Breast epithelium (tissue), 4 donors: ENCODE results near the gene SMARCE1. TPM values are rescaled to one million over a fixed set of nuclear protein-coding genes. Genes with fewer than 3 reads are reported as not detected.

Experiments
- DNase-seq, 2 donors: peaks; one replicate each; pipeline ENCODE4 v3.0.0-alpha.2; 2019; ENCODE audit warnings: low spot score in 2 of 2
- H3K27ac ChIP-seq, 2 donors: fragments of 200-600 bp; sonication (generic) in 1 of 2; one replicate each; pipeline ENCODE4 v1.5.1; 2016 to 2019; ENCODE audit warnings: mild to moderate bottlenecking in 1 of 2
- H3K27me3 ChIP-seq, 2 donors: fragments of 200-600 bp; sonication (generic) in 1 of 2; one replicate each; pipeline versions ENCODE4 v1.5.1 to v1.6.0; 2017 to 2019; ENCODE audit warnings: control low read depth in 1 of 2, mild to moderate bottlenecking in 1 of 2
- H3K36me3 ChIP-seq: fragments of 200-600 bp; one replicate; pipeline ENCODE4 v1.5.1; 2019
- H3K4me1 ChIP-seq, 2 donors: fragments of 200-600 bp; sonication (generic); one replicate each; pipeline ENCODE4 v1.5.1; 2016 to 2019; ENCODE audit warnings: control low read depth in 1 of 2
- H3K4me3 ChIP-seq, 3 donors: fragments of 200-600 bp; sonication (generic); 1 replicate in 2 of 3; 2 replicates in 1 of 3; pipeline ENCODE4 v1.5.1; 2016 to 2019; ENCODE audit warnings: mild to moderate bottlenecking in 3 of 3, moderate library complexity in 2 of 3
- H3K9me3 ChIP-seq, 2 donors: fragments of 200-600 bp; sonication (generic) in 1 of 2; one replicate each; pipeline ENCODE4 v1.5.1; 2016 to 2019; ENCODE audit warnings: control low read depth in 1 of 2
- CTCF ChIP-seq, 3 donors: fragments of 450-650 bp; IDR thresholded peaks; one replicate each; pipeline ENCODE4 v1.5.1; 2016 to 2017; ENCODE audit warnings: antibody characterized with exemption in 3 of 3, mild to moderate bottlenecking in 3 of 3, moderate library complexity in 3 of 3
- POLR2A ChIP-seq: fragments of 450-650 bp; IDR thresholded peaks from one replicate; pipeline ENCODE4 v1.6.1; 2016; ENCODE audit warnings: antibody characterized with exemption, mild to moderate bottlenecking, moderate library complexity
- POLR2AphosphoS5 ChIP-seq, 3 donors: sonication (generic); formaldehyde crosslinking; IDR thresholded peaks; one replicate each; pipeline ENCODE4 v1.6.1; 2017; ENCODE audit warnings: antibody characterized with exemption in 3 of 3
- intact Hi-C: fragments of 100-400 bp; cut with DNase I; formaldehyde crosslinking; loops from one replicate; pipeline ENCODE4 v1.15.1; 2023; ENCODE audit warnings: low total_unique reads
- total RNA-seq, 3 donors: library from RNA; depleted of rRNA; stranded (reverse); fragments of >200 nt; gene quantifications; one replicate each; pipeline ENCODE4 v1.1.0, GENCODE V29; 2016

Gene SMARCE1
- total RNA-seq, 3 donors from 2014 or later = 91.4 to 122 (median 98.4) TPM

- intact Hi-C loops = no loop called here
- Histone ChIP-seq H3K27ac (no peak overlapping the region), H3K27me3 (no peaks in the 10 kb centered on the region), H3K9me3 (no peaks in the 10 kb centered on the region), H3K4me1 (no peaks in the 10 kb centered on the region), H3K4me3 (no peak overlapping the region), H3K36me3 (no peaks in the 10 kb centered on the region)
- TF ChIP-seq CTCF (IDR thresholded peaks at IDR 0.05) (no peak), POLR2A (no peak), POLR2AphosphoS5 (IDR thresholded peaks at IDR 0.05) (no peak)
- DNase-seq = no peak
Observed at GRCh38 chr17:40672654-40673053, 25.0 kb upstream of the SMARCE1 start.

GRCh38 chr17:40671282-40671681, 23.7 kb upstream of the SMARCE1 start:
- DNase-seq = no peak
- H3K9me3 ChIP-seq = no peaks in the 10 kb centered on the region
- H3K27me3 ChIP-seq = no peaks in the 10 kb centered on the region
- no peaks in the 10 kb centered on the region for H3K36me3 ChIP-seq
- no peak overlapping the region for H3K4me3 ChIP-seq
- H3K27ac ChIP-seq = no peak overlapping the region
- H3K4me1 ChIP-seq = no peaks in the 10 kb centered on the region
- TF ChIP-seq CTCF (IDR thresholded peaks at IDR 0.05) (no peak), POLR2AphosphoS5 (IDR thresholded peaks at IDR 0.05) (no peak), POLR2A (no peak)
- intact Hi-C loops = no loop called here

GRCh38 chr17:40666331-40666730, 18.7 kb upstream of the SMARCE1 start:
- Histone ChIP-seq H3K4me3 (no peak overlapping the region), H3K36me3 (no peaks in the 10 kb centered on the region), H3K27me3 (no peaks in the 10 kb centered on the region), H3K9me3 (no peaks in the 10 kb centered on the region), H3K27ac (no peak overlapping the region), H3K4me1 (no peaks in the 10 kb centered on the region)
- intact Hi-C loops = no loop called here
- TF ChIP-seq CTCF (IDR thresholded peaks at IDR 0.05) (no peak), POLR2A (no peak), POLR2AphosphoS5 (IDR thresholded peaks at IDR 0.05) (no peak)
- DNase-seq = no peak

- TF ChIP-seq POLR2A = no peak
- no peak for TF ChIP-seq POLR2AphosphoS5 (IDR thresholded peaks at IDR 0.05)
- TF ChIP-seq CTCF (IDR thresholded peaks at IDR 0.05) = no peak
- no peak within 1 kb of the TSS for H3K27ac ChIP-seq
- no peaks in the 10 kb centered on the region for H3K9me3 ChIP-seq
- H3K4me3 ChIP-seq = peak within 1 kb of the TSS in 2 of 3 donors; percentile 28 to 55
- DNase-seq = no peak
- H3K4me1 ChIP-seq = no peaks in the 10 kb centered on the region
- no peaks in the 10 kb centered on the region for H3K36me3 ChIP-seq
- no peaks in the 10 kb centered on the region for H3K27me3 ChIP-seq
- intact Hi-C loops = no loop called here
Observed at GRCh38 chr17:40664582-40665333, 17.1 kb upstream of the SMARCE1 start, which contains the start of gene KRT222. Gene KRT222 (minus strand): TSS chr17:40665177. CDS start chr17:40665099, 78 bp downstream.

- intact Hi-C loops = no loop called here
- TF ChIP-seq POLR2AphosphoS5 (IDR thresholded peaks at IDR 0.05) = no peak
- TF ChIP-seq CTCF (IDR thresholded peaks at IDR 0.05) = no peak
- no peak for TF ChIP-seq POLR2A
- H3K36me3 ChIP-seq = no peaks in the 10 kb centered on the region
- H3K27me3 ChIP-seq = no peaks in the 10 kb centered on the region
- no peak for DNase-seq
- no peaks in the 10 kb centered on the region for H3K4me1 ChIP-seq
- no peak overlapping the region for H3K4me3 ChIP-seq
- H3K9me3 ChIP-seq = no peaks in the 10 kb centered on the region
- no peak overlapping the region for H3K27ac ChIP-seq
Observed at GRCh38 chr17:40663252-40663651, 15.6 kb upstream of the SMARCE1 start.
